ENCODE measurements around the gene SLC24A5. TPM values are rescaled to one million over a fixed set of nuclear protein-coding genes. Genes with fewer than 3 reads are reported as not detected.

SLC24A5 gene
- total RNA-seq, 1 experiment from 2014 or later: not detected

GRCh38 chr15:48086576-48086975, 34.2 kb upstream of the SLC24A5 start:
- Histone ChIP-seq H2BK5ac (ENCODE audit: insufficient read length, low read length) (no peak overlapping the region), H3K9me3 (ENCODE audit: control insufficient read depth, low read depth, low read length) (peaks cover 21% of the 10 kb centered on the region), H3K56ac (ENCODE audit: insufficient read length, low read depth, low read length) (no peak overlapping the region), H4K5ac (ENCODE audit: insufficient read length, low read depth, low read length) (no peak overlapping the region), H4K91ac (ENCODE audit: insufficient read length, low read depth, low read length) (no peak overlapping the region), H2BK120ac (ENCODE audit: low read depth, low read length, poor library complexity, severe bottlenecking) (no peak overlapping the region), H2BK20ac (ENCODE audit: low read depth, low read length, poor library complexity, severe bottlenecking) (no peak overlapping the region), H3K4me1 (ENCODE audit: insufficient read depth, low read length) (no peaks in the 10 kb centered on the region), H3K9ac (ENCODE audit: extremely low read depth, insufficient read length, low read length) (no peak overlapping the region), H3K27ac (ENCODE audit: insufficient read length, low read depth, low read length) (no peak overlapping the region), H3K18ac (ENCODE audit: insufficient read length, low read depth, low read length) (no peak overlapping the region), H3K79me2 (ENCODE audit: insufficient read depth, low read length) (no peaks in the 10 kb centered on the region), H3K14ac (ENCODE audit: insufficient read depth, low read length) (no peak overlapping the region), H3K79me1 (ENCODE audit: insufficient read depth, low read depth, low read length, poor library complexity, severe bottlenecking) (no peaks in the 10 kb centered on the region), H4K8ac (replicated peaks; ENCODE audit: insufficient read length, low read depth, low read length) (no peak overlapping the region), H2AFZ (ENCODE audit: low read length) (no peak overlapping the region), H3K27me3 (ENCODE audit: insufficient read depth, low read length) (no peaks in the 10 kb centered on the region), H3K23me2 (ENCODE audit: insufficient read length, low read depth, low read length, poor library complexity, severe bottlenecking) (no peaks in the 10 kb centered on the region), H3T11ph (ENCODE audit: low read length) (no peak overlapping the region), H3K4me2 (ENCODE audit: insufficient read depth, insufficient read length, low read length) (no peak overlapping the region), H2BK15ac (ENCODE audit: low read depth, low read length) (no peak overlapping the region), H4K20me1 (ENCODE audit: control insufficient read depth, insufficient read depth, insufficient read length) (no peaks in the 10 kb centered on the region), H3K23ac (ENCODE audit: insufficient read length, low read depth, low read length) (no peak overlapping the region), H2AK5ac (ENCODE audit: insufficient read length, low read length) (no peak overlapping the region), H3K4ac (ENCODE audit: low read depth, low read length) (no peak overlapping the region), H2BK12ac (ENCODE audit: insufficient read length, low read depth, low read length) (no peak overlapping the region)
- no CpG with 5 or more reads among the region's 5 CpGs for WGBS (ENCODE audit: extremely low coverage, insufficient read length, low lambda C conversion rate)
- no peaks in the 10 kb centered on the region for H3K27me3 Mint-ChIP-seq (ENCODE audit: low read depth)
- peaks cover 4 to 6% of the 10 kb centered on the region in 2 experiments; a peak in 1 of 4 replicates for H3K4me1 Mint-ChIP-seq
- DNase-seq: no peak
- peaks cover 15 to 25% of the 10 kb centered on the region in 2 experiments for H3K9me3 Mint-ChIP-seq
- no peak for TF ChIP-seq CTCF (conservative IDR thresholded peaks at IDR 0.05)
- H3K4me3 Mint-ChIP-seq: no peak overlapping the region
- H3K36me3 Mint-ChIP-seq (ENCODE audit: insufficient read depth in 1 of 3, low read depth in 3 of 3): peaks cover 12 to 16% (median 15%) of the 10 kb centered on the region in 3 experiments
- no peak overlapping the region for H3K27ac Mint-ChIP-seq
